Pericardium fibroblast (primary cell): Measurements from ENCODE around the gene OS9. TPM values are rescaled to one million over a fixed set of nuclear protein-coding genes. Genes with fewer than 3 reads are reported as not detected.

Experiments used
- total RNA-seq: library from RNA; depleted of rRNA; stranded (reverse); fragments of >200 nt; gene quantifications from 2 replicates; pipeline ENCODE4 v1.2.3, GENCODE V29; 2015

OS9 gene
- total RNA-seq: 191 and 216 TPM in 2 replicates

GRCh38 chr12:57693659-57694458, at the start of gene OS9:
Gene OS9, plus strand, starts transcription at chr12:57694132. Its CDS starts 30 bp downstream, at chr12:57694162.

GRCh38 chr12:57738661-57739237, 44.8 kb downstream of the OS9 start, which contains the start of gene AGAP2:
Gene AGAP2, minus strand, starts transcription at chr12:57738742. Its CDS starts 496 bp downstream, at chr12:57738246.

GRCh38 chr12:57744777-57745484, 51.0 kb downstream of the OS9 start, which contains the start of gene TSPAN31:
Gene TSPAN31, plus strand, starts transcription at chr12:57745039. Its CDS starts 116 bp downstream, at chr12:57745155.

GRCh38 chr12:57751788-57752667, 58.1 kb downstream of the OS9 start, which contains the start of gene CDK4:
Gene CDK4, minus strand, starts transcription at chr12:57752310. Its CDS starts 593 bp downstream, at chr12:57751717.

GRCh38 chr12:57754411-57755193, 60.7 kb downstream of the OS9 start, which contains the start of gene MARCHF9:
Gene MARCHF9, plus strand, starts transcription at chr12:57755103. Its CDS starts 426 bp downstream, at chr12:57755529.

GRCh38 chr12:57766464-57767304, 72.8 kb downstream of the OS9 start, which contains the start of gene CYP27B1:
Gene CYP27B1, minus strand, starts transcription at chr12:57767078. Its CDS starts 37 bp downstream, at chr12:57767041.

Other genes starting within 250 kb of the OS9 start
- 7.0 and 7.2 TPM in 2 replicates for gene INHBE, start 238.8 kb upstream of the OS9 start, total RNA-seq
- 0.68 and 1.3 TPM in 2 replicates for gene GLI1, start 234.3 kb upstream of the OS9 start, total RNA-seq
- 0.23 TPM in 1 of 2 replicates, not detected in the other for gene ARHGAP9, start 214.3 kb upstream of the OS9 start, total RNA-seq
- gene MARS1, start 206.1 kb upstream of the OS9 start, total RNA-seq: 101 and 103 TPM in 2 replicates
- gene DDIT3, start 173.6 kb upstream of the OS9 start, total RNA-seq: 51.3 and 55.1 TPM in 2 replicates
- 5.1 and 8.8 TPM in 2 replicates for gene MBD6, start 171.3 kb upstream of the OS9 start, total RNA-seq
- gene DCTN2, start 146.9 kb upstream of the OS9 start, total RNA-seq: 155 and 186 TPM in 2 replicates
- gene KIF5A, start 144.1 kb upstream of the OS9 start, total RNA-seq: 0.17 TPM in 1 of 2 replicates, not detected in the other
- 7.4 and 7.6 TPM in 2 replicates for gene PIP4K2C, start 102.9 kb upstream of the OS9 start, total RNA-seq
- gene DTX3, start 89.3 kb upstream of the OS9 start, total RNA-seq: 6.6 and 8.6 TPM in 2 replicates
- 10.4 and 10.8 TPM in 2 replicates for gene ARHGEF25, start 82.7 kb upstream of the OS9 start, total RNA-seq
- 0.17 TPM in 1 of 2 replicates, not detected in the other for gene B4GALNT1, start 60.9 kb upstream of the OS9 start, total RNA-seq
- under 0.01 and 0.23 TPM in 2 replicates for gene AGAP2, start 44.6 kb downstream of the OS9 start, total RNA-seq
- 60.6 and 72.7 TPM in 2 replicates for gene TSPAN31, start 50.9 kb downstream of the OS9 start, total RNA-seq
- gene CDK4, start 58.2 kb downstream of the OS9 start, total RNA-seq: 203 and 231 TPM in 2 replicates
- 1.8 and 3.6 TPM in 2 replicates for gene MARCHF9, start 61.0 kb downstream of the OS9 start, total RNA-seq
- gene CYP27B1, start 72.9 kb downstream of the OS9 start, total RNA-seq: 0.68 and 1.6 TPM in 2 replicates
- 8.5 and 20.0 TPM in 2 replicates for gene METTL1, start 78.0 kb downstream of the OS9 start, total RNA-seq
- gene EEF1AKMT3, start 78.5 kb downstream of the OS9 start, total RNA-seq: 5.4 and 7.7 TPM in 2 replicates
- gene TSFM, start 88.7 kb downstream of the OS9 start, total RNA-seq: 13.6 and 18.3 TPM in 2 replicates
- 1.8 and 3.6 TPM in 2 replicates for gene AVIL, start 124.6 kb downstream of the OS9 start, total RNA-seq
- 151 and 175 TPM in 2 replicates for gene CTDSP2, start 152.6 kb downstream of the OS9 start, total RNA-seq
- gene ATP23, start 247.4 kb downstream of the OS9 start, total RNA-seq: 3.9 and 11.6 TPM in 2 replicates